CD4-positive, alpha-beta memory T cell (primary cell): ENCODE data around the gene BICRAL. TPM values are rescaled to one million over a fixed set of nuclear protein-coding genes. Genes with fewer than 3 reads are reported as not detected.
A peak's percentile ranks its signal among the peaks of the same experiment; 100 is the strongest.

Experiments
- CTCF ChIA-PET: fragments of 350-600 bp; sonication (Branson Sonifier 250); formaldehyde crosslinking; loops from one replicate; lab custom pipeline; 2021; ENCODE audit warnings: inconsistent platforms; ENCODE audit not compliant: partially characterized antibody; lab: Charles Lee
- POLR2A ChIA-PET: fragments of 350-600 bp; sonication (Branson Sonifier 250); formaldehyde crosslinking; loops from one replicate; lab custom pipeline; 2021; ENCODE audit not compliant: partially characterized antibody; lab: Charles Lee
- DNase-seq, 5 donors: peaks; one replicate each; pipeline versions ENCODE4 v3.0.0 to v3.0.0-alpha.2; 2020 to 2022; ENCODE audit warnings: mixed read lengths in 1 of 5
- H3K27ac ChIP-seq: one replicate; pipeline ENCODE4 v1.7.0; 2013; ENCODE audit warnings: low read depth, low read length
- H3K27me3 ChIP-seq: 2 replicates; pipeline ENCODE4 v1.7.0; 2013; ENCODE audit warnings: mild to moderate bottlenecking, low read length, moderate library complexity; ENCODE audit not compliant: insufficient read depth
- H3K36me3 ChIP-seq: 2 replicates; pipeline ENCODE4 v1.7.0; 2013; ENCODE audit warnings: mild to moderate bottlenecking, low read length, moderate library complexity; ENCODE audit not compliant: insufficient read depth
- H3K4me1 ChIP-seq: 2 replicates; pipeline ENCODE4 v1.7.0; 2013; ENCODE audit warnings: mild to moderate bottlenecking, low read length, moderate library complexity; ENCODE audit not compliant: insufficient read depth
- H3K4me3 ChIP-seq, 2 donors: one replicate each; pipeline ENCODE4 v1.7.0; 2013; ENCODE audit warnings: low read length in 2 of 2, mild to moderate bottlenecking in 1 of 2
- H3K9me3 ChIP-seq, 2 donors: one replicate each; pipeline ENCODE4 v1.7.0; 2013; ENCODE audit warnings: low read length in 2 of 2, control low read depth in 1 of 2; ENCODE audit not compliant: control insufficient read depth in 1 of 2
- H3K27ac Mint-ChIP-seq, 7 donors: one replicate each; pipeline ENCODE4 v1.8.0; 2020 to 2021; ENCODE audit warnings: mixed read lengths in 7 of 7, mild to moderate bottlenecking in 6 of 7, inconsistent platforms in 3 of 7, moderate library complexity in 3 of 7
- H3K27me3 Mint-ChIP-seq, 2 donors: one replicate each; pipeline ENCODE4 v1.8.0; 2020 to 2021; ENCODE audit warnings: mixed read lengths in 2 of 2
- H3K36me3 Mint-ChIP-seq, 2 donors: one replicate each; pipeline ENCODE4 v1.8.0; 2020 to 2021; ENCODE audit warnings: mixed read lengths in 2 of 2, inconsistent platforms in 1 of 2, mild to moderate bottlenecking in 1 of 2
- H3K4me1 Mint-ChIP-seq, 4 donors: one replicate each; pipeline ENCODE4 v1.8.0; 2020 to 2021; ENCODE audit warnings: mixed read lengths in 4 of 4, mild to moderate bottlenecking in 1 of 4
- H3K4me3 Mint-ChIP-seq, 8 donors: one replicate each; pipeline ENCODE4 v1.8.0; 2020 to 2021; ENCODE audit warnings: mixed read lengths in 8 of 8, mild to moderate bottlenecking in 7 of 8, moderate library complexity in 6 of 8, inconsistent platforms in 3 of 8
- H3K9me3 Mint-ChIP-seq, 8 donors: one replicate each; pipeline ENCODE4 v1.8.0; 2020 to 2021; ENCODE audit warnings: mixed read lengths in 8 of 8, mild to moderate bottlenecking in 5 of 8, inconsistent platforms in 3 of 8, moderate library complexity in 1 of 8
- intact Hi-C: fragments of 100-400 bp; cut with micrococcal nuclease; formaldehyde crosslinking; loops from one replicate; pipeline ENCODE4 v1.15.1; 2023
- polyA plus RNA-seq, 2 donors: library from polyadenylated mRNA; unstranded; fragments of 300-500 nt; fragmentation: Illumina TruSeq; gene quantifications; one replicate each; pipeline ENCODE4 v1.2.3, GENCODE V29; 2021
- total RNA-seq, 2 experiments: library from RNA; stranded (reverse); gene quantifications; one replicate each; pipeline ENCODE4 v1.2.3, GENCODE V29; 2021

Gene BICRAL
- total and polyA plus RNA-seq, 4 experiments from 2014 or later = 2.4 to 38.5 (median 21.3) TPM

- ChIA-PET CTCF (no interaction called here), POLR2A (no interaction called here)
- Histone ChIP-seq H3K4me3 (no peak overlapping the region), H3K27me3 (no peaks in the 10 kb centered on the region), H3K36me3 (peaks cover 6% of the 10 kb centered on the region), H3K9me3 (no peaks in the 10 kb centered on the region), H3K4me1 (peaks cover 15% of the 10 kb centered on the region), H3K27ac (no peak overlapping the region)
- H3K4me3 Mint-ChIP-seq = no peak overlapping the region
- H3K36me3 Mint-ChIP-seq = peaks cover 6 to 29% of the 10 kb centered on the region in 2 donors
- no peak for DNase-seq
- peaks cover 16 to 30% (median 25%) of the 10 kb centered on the region in 4 donors for H3K4me1 Mint-ChIP-seq
- no peaks in the 10 kb centered on the region for H3K27me3 Mint-ChIP-seq
- peak overlapping the region in 4 of 7 donors; percentile 5 to 80 (median 54) for H3K27ac Mint-ChIP-seq
- no peaks in the 10 kb centered on the region for H3K9me3 Mint-ChIP-seq
- intact Hi-C loops = loop anchor here (5.0 kb wide), 1 partner anchor 34 kb away; no protein-coding TSS in a partner anchor
Observed at GRCh38 chr6:42821341-42821668, 39.5 kb downstream of the BICRAL start.

GRCh38 chr6:42821846-42822245 lies 40.0 kb downstream of the BICRAL start:
- Histone ChIP-seq H3K27ac (no peak overlapping the region), H3K4me1 (peaks cover 15% of the 10 kb centered on the region), H3K4me3 (no peak overlapping the region), H3K27me3 (no peaks in the 10 kb centered on the region), H3K36me3 (peaks cover 6% of the 10 kb centered on the region), H3K9me3 (no peaks in the 10 kb centered on the region)
- POLR2A ChIA-PET = no interaction called here
- H3K27me3 Mint-ChIP-seq = no peaks in the 10 kb centered on the region
- intact Hi-C loops = loop anchor here (5.0 kb wide), 1 partner anchor 35 kb away; no protein-coding TSS in a partner anchor
- CTCF ChIA-PET = no interaction called here
- H3K36me3 Mint-ChIP-seq = peaks cover 6 to 32% of the 10 kb centered on the region in 2 donors
- peaks cover 16 to 30% (median 25%) of the 10 kb centered on the region in 4 donors for H3K4me1 Mint-ChIP-seq
- H3K27ac Mint-ChIP-seq = peak overlapping the region in 1 of 7 donors; percentile 57
- no peak for DNase-seq
- no peaks in the 10 kb centered on the region for H3K9me3 Mint-ChIP-seq
- no peak overlapping the region for H3K4me3 Mint-ChIP-seq

- Histone ChIP-seq H3K27ac (no peak overlapping the region), H3K4me3 (no peak overlapping the region), H3K36me3 (peaks cover 29% of the 10 kb centered on the region), H3K9me3 (no peaks in the 10 kb centered on the region), H3K4me1 (no peaks in the 10 kb centered on the region), H3K27me3 (no peaks in the 10 kb centered on the region)
- Mint-ChIP-seq H3K36me3 (peaks cover 50 to 65% of the 10 kb centered on the region in 2 donors), H3K27me3 (no peaks in the 10 kb centered on the region), H3K4me3 (no peak overlapping the region), H3K27ac (peak overlapping the region in 1 of 7 donors; percentile 62), H3K9me3 (no peaks in the 10 kb centered on the region), H3K4me1 (peaks cover 10 to 22% (median 13%) of the 10 kb centered on the region in 4 donors)
- no peak for DNase-seq
- POLR2A ChIA-PET = interaction anchor here (1.5 kb wide), 1 partner anchor 47 kb away, joined by 3 read pairs; no protein-coding TSS in a partner anchor
- intact Hi-C loops = no loop called here
- CTCF ChIA-PET = no interaction called here
Observed at GRCh38 chr6:42829561-42830092, 47.8 kb downstream of the BICRAL start.

GRCh38 chr6:42831237-42831636 lies 49.4 kb downstream of the BICRAL start:
- POLR2A ChIA-PET = interaction anchor here (0.8 to 1.6 kb wide), 6 partner anchors 11 to 86 kb away, joined by 3 to 6 read pairs (median 4); partner anchors contain the start of gene TBCC

GRCh38 chr6:42834056-42834455 lies 52.2 kb downstream of the BICRAL start:
- H3K36me3 ChIP-seq = peaks cover 12% of the 10 kb centered on the region
- intact Hi-C loops = no loop called here
- CTCF ChIA-PET = no interaction called here

More at GRCh38 chr6:42831237-42831636, 49.4 kb downstream of the BICRAL start:
- Mint-ChIP-seq H3K27me3 (no peaks in the 10 kb centered on the region), H3K4me1 (peaks cover 11 to 24% (median 16%) of the 10 kb centered on the region in 4 donors), H3K36me3 (peaks cover 52 to 67% of the 10 kb centered on the region in 2 donors), H3K4me3 (no peak overlapping the region), H3K9me3 (no peaks in the 10 kb centered on the region), H3K27ac (peak overlapping the region in 4 of 7 donors; percentile 22 to 84 (median 78))
- Histone ChIP-seq H3K4me1 (no peaks in the 10 kb centered on the region), H3K27me3 (no peaks in the 10 kb centered on the region), H3K27ac (no peak overlapping the region), H3K4me3 (no peak overlapping the region), H3K36me3 (peaks cover 29% of the 10 kb centered on the region), H3K9me3 (no peaks in the 10 kb centered on the region)
- intact Hi-C loops = no loop called here
- no peak for DNase-seq
- CTCF ChIA-PET = interaction anchor here (0.7 to 1.0 kb wide), 6 partner anchors 8 to 115 kb away, joined by 3 to 4 read pairs (median 3); no protein-coding TSS in a partner anchor

GRCh38 chr6:42841844-42842584 lies 60.2 kb downstream of the BICRAL start:
- peaks cover 23 to 28% of the 10 kb centered on the region in 2 donors for H3K36me3 Mint-ChIP-seq
- H3K4me1 Mint-ChIP-seq = peaks cover 10 to 24% (median 13%) of the 10 kb centered on the region in 4 donors
- Histone ChIP-seq H3K36me3 (no peaks in the 10 kb centered on the region), H3K9me3 (no peaks in the 10 kb centered on the region), H3K27me3 (no peaks in the 10 kb centered on the region), H3K27ac (no peak overlapping the region), H3K4me3 (no peak overlapping the region), H3K4me1 (no peaks in the 10 kb centered on the region)
- intact Hi-C loops = no loop called here
- ChIA-PET POLR2A (interaction anchor here (0.8 to 2.1 kb wide), 4 partner anchors 11 to 97 kb away, joined by 3 to 6 read pairs (median 4); partner anchors contain the start of gene TBCC), CTCF (no interaction called here)
- H3K27ac Mint-ChIP-seq = peak overlapping the region in 2 of 7 donors; percentile 4 to 10
- H3K9me3 Mint-ChIP-seq = peaks cover 0 to 2% (median 0%) of the 10 kb centered on the region in 8 donors
- no peaks in the 10 kb centered on the region for H3K27me3 Mint-ChIP-seq
- no peak for DNase-seq
- no peak overlapping the region for H3K4me3 Mint-ChIP-seq

More at GRCh38 chr6:42834056-42834455, 52.2 kb downstream of the BICRAL start:
- no peak overlapping the region for H3K4me3 ChIP-seq
- H3K4me1 ChIP-seq = no peaks in the 10 kb centered on the region
- Mint-ChIP-seq H3K4me3 (no peak overlapping the region), H3K27ac (peak overlapping the region in 2 of 7 donors; percentile 3 to 42), H3K9me3 (no peaks in the 10 kb centered on the region), H3K27me3 (no peaks in the 10 kb centered on the region), H3K4me1 (peaks cover 11 to 24% (median 16%) of the 10 kb centered on the region in 4 donors), H3K36me3 (peaks cover 35 to 46% of the 10 kb centered on the region in 2 donors)
- POLR2A ChIA-PET = interaction anchor here (1.1 kb wide), 1 partner anchor 62 kb away, joined by 4 read pairs; no protein-coding TSS in a partner anchor
- no peak overlapping the region for H3K27ac ChIP-seq
- H3K27me3 ChIP-seq = no peaks in the 10 kb centered on the region
- H3K9me3 ChIP-seq = no peaks in the 10 kb centered on the region
- DNase-seq = no peak

GRCh38 chr6:42845327-42845694 lies 63.5 kb downstream of the BICRAL start:
- Mint-ChIP-seq H3K4me1 (peaks cover 10 to 24% (median 13%) of the 10 kb centered on the region in 4 donors), H3K4me3 (no peak overlapping the region), H3K27ac (peak overlapping the region in 1 of 7 donors; percentile 91), H3K36me3 (peaks cover 23 to 28% of the 10 kb centered on the region in 2 donors), H3K9me3 (peaks cover 0 to 2% (median 0%) of the 10 kb centered on the region in 8 donors), H3K27me3 (no peaks in the 10 kb centered on the region)
- intact Hi-C loops = no loop called here
- Histone ChIP-seq H3K4me1 (no peaks in the 10 kb centered on the region), H3K9me3 (no peaks in the 10 kb centered on the region), H3K27me3 (no peaks in the 10 kb centered on the region), H3K4me3 (no peak overlapping the region), H3K36me3 (no peaks in the 10 kb centered on the region), H3K27ac (no peak overlapping the region)
- DNase-seq = no peak
- ChIA-PET CTCF (interaction anchor here (0.8 to 1.2 kb wide), 3 partner anchors 14 to 184 kb away, joined by 3 to 5 read pairs (median 3); no protein-coding TSS in a partner anchor), POLR2A (interaction anchor here (0.7 to 1.0 kb wide), 2 partner anchors 26 to 34 kb away, joined by 3 to 4 read pairs; partner anchors contain the start of gene RPL7L1)
